ENCODE results near the gene FAM83C. TPM values are rescaled to one million over a fixed set of nuclear protein-coding genes. Genes with fewer than 3 reads are reported as not detected.
"Not testable (repeated sequence)": the region's sequence is repeated elsewhere in the genome, so short reads cannot be mapped to it uniquely, and the experiment has no call there.

FAM83C gene
- total and polyA plus RNA-seq, 2 donors: 0.18 to 0.21 TPM

GRCh38 chr20:35326740-35327073 is 34.5 kb upstream of the FAM83C start:
- 91% methylated on average over 3 of the region's 3 CpGs for WGBS

DNA sequence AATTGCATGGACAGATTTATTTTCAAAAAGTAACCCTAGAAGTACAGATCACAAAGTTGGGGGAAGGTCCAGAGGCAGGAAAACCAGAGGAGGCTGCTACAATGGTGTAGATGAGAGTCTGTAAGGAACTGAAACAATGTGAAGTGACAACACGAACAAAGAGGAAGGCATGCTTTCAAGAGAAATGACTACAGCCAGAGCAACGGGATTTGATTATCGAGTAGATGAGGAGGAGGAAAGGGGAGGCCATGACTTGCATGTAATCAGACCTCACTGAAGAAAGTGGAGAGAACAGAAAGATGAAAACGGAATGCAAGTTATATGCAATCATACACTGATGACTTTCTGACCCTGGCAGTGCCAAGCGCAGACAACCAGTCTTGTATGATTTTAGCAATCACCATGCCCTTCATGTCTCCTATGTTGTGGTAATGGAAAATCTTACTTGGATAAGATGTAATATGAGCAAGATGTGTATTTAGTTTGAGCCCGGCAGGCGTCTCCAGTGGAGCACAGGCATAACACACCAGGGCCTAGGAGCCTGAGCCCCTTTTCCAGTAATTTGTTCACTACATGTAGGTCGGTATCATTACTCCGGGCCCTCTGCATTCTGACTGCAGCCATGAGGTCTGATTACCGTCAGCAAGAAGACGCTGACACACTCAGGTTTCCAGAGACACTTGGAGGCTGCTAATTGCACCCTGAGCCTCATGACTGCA is 34.0 kb upstream of the FAM83C start:
- 77% methylated on average over 11 of the region's 11 CpGs for WGBS
- no peak overlapping the region for H3K4me3 ChIP-seq (ENCODE audit: low read depth, low read length)
- no peaks in the 10 kb centered on the region for H3K4me1 ChIP-seq (ENCODE audit: insufficient read depth)
- no peak overlapping the region for H3K27ac ChIP-seq (ENCODE audit: low read depth)
- no peak for DNase-seq (ENCODE audit: extremely low spot score)
- no peaks in the 10 kb centered on the region for H3K36me3 ChIP-seq (ENCODE audit: insufficient read depth)

More at GRCh38 chr20:35326740-35327073, 34.5 kb upstream of the FAM83C start:
- DNase-seq (ENCODE audit: extremely low spot score): no peak
- H3K27ac ChIP-seq (ENCODE audit: low read depth): no peak overlapping the region
- H3K36me3 ChIP-seq (ENCODE audit: insufficient read depth): no peaks in the 10 kb centered on the region
- H3K4me1 ChIP-seq (ENCODE audit: insufficient read depth): no peaks in the 10 kb centered on the region
- H3K4me3 ChIP-seq (ENCODE audit: low read depth, low read length): no peak overlapping the region

GRCh38 chr20:35325401-35325800 is 33.2 kb upstream of the FAM83C start:
- no peak for DNase-seq (ENCODE audit: extremely low spot score)
- Histone ChIP-seq H3K4me1 (ENCODE audit: insufficient read depth) (no peaks in the 10 kb centered on the region), H3K27ac (ENCODE audit: low read depth) (no peak overlapping the region), H3K36me3 (ENCODE audit: insufficient read depth) (no peaks in the 10 kb centered on the region), H3K4me3 (ENCODE audit: low read depth, low read length) (no peak overlapping the region)
- WGBS: 84% methylated on average over 6 of the region's 6 CpGs

DNA sequence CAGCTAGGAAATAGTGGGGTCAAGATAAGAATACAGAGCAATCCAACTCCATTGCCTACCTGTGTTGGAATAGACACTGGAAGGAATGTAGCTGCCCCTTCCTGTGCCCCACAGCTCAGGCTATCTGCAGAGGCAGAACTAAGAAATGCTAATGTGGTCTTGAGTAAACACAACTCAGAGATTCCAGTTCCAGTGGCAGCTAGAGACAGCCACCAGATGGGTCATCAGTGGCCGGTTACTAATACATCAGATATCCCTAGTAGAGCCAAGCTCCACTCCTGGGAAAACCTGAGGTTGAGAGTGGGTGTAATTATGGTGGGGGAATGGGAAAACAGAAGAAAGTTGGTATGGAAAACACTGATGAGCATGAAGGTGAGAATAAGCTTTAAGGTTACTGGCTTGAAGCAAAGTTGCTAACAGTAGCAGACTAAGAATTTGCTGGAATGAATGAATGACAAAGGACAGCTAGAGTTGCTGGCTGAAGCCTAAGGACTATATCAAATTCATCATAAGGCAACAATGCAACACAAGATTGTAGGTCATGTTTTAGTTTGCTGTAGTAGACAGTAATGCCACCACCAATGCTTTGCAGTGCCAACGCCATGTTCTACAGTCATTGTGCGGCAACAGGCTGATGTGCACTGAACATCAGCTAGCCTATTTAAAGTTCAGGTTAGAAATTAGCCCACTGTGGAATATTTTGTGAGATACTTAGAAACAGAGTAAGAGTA is 28.3 kb upstream of the FAM83C start:
- WGBS: 85% methylated on average over 3 of the region's 3 CpGs
- H3K4me3 ChIP-seq (ENCODE audit: low read depth, low read length): no peak overlapping the region
- no peak overlapping the region for H3K27ac ChIP-seq (ENCODE audit: low read depth)
- H3K36me3 ChIP-seq (ENCODE audit: insufficient read depth): peaks cover 1% of the 10 kb centered on the region
- no peak for DNase-seq (ENCODE audit: extremely low spot score)
- peaks cover 2% of the 10 kb centered on the region for H3K4me1 ChIP-seq (ENCODE audit: insufficient read depth)

DNA sequence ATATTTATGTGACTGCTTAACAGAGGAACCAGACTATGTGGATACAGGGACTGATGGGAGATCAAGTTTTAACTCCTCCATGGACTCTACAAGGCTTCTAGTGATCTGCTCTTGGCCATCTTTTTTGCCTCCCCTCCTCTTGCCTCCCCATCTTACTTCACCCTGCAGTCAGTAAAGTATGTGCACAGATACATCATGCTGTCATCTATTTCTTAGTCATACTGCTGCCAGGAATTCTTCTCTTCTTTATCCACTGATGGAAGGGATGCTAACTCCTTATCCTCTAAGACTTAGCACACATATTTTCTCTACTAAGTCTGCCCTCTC is 27.6 kb upstream of the FAM83C start:
- H3K27ac ChIP-seq (ENCODE audit: low read depth): no peak overlapping the region
- no peak for DNase-seq (ENCODE audit: extremely low spot score)
- H3K4me3 ChIP-seq (ENCODE audit: low read depth, low read length): no peak overlapping the region
- peaks cover 2% of the 10 kb centered on the region for H3K4me1 ChIP-seq (ENCODE audit: insufficient read depth)
- H3K36me3 ChIP-seq (ENCODE audit: insufficient read depth): peaks cover 1% of the 10 kb centered on the region

DNA sequence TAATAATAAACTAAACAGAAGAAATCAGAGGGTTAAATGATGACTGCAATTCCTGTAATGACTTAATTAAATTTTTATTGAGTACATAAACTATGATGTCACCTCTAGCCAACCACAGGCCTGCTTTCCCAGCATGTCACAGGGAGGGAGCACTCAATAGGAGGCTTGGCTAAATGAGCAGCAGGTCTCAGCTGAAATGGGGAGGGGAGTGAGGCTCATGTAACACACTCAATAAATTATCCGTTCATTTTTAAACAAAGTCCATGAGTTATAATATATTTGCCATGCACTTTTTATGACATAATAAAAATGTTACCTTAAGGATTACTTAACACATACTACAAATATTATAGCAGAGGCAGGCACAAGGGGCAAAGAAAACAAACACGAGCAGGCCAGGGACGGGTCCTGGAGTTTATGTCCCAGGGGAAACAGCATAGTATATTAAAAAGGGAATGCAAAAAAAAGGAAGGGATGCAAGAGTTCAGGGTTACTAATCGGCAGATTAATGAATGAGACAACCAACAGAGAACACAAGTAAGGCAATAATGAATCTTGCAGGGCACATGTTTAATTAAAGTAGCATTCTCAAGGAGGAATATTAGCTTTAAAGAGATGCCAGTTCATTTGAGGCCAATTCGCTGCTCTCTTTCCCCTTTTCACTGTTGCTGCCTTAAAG is 27.1 kb upstream of the FAM83C start:
- Histone ChIP-seq H3K4me1 (ENCODE audit: insufficient read depth) (peaks cover 2% of the 10 kb centered on the region), H3K27ac (ENCODE audit: low read depth) (no peak overlapping the region), H3K36me3 (ENCODE audit: insufficient read depth) (peaks cover 1% of the 10 kb centered on the region), H3K4me3 (ENCODE audit: low read depth, low read length) (no peak overlapping the region)
- 24% methylated on average over 5 of the region's 5 CpGs for WGBS
- no peak for DNase-seq (ENCODE audit: extremely low spot score)

DNA sequence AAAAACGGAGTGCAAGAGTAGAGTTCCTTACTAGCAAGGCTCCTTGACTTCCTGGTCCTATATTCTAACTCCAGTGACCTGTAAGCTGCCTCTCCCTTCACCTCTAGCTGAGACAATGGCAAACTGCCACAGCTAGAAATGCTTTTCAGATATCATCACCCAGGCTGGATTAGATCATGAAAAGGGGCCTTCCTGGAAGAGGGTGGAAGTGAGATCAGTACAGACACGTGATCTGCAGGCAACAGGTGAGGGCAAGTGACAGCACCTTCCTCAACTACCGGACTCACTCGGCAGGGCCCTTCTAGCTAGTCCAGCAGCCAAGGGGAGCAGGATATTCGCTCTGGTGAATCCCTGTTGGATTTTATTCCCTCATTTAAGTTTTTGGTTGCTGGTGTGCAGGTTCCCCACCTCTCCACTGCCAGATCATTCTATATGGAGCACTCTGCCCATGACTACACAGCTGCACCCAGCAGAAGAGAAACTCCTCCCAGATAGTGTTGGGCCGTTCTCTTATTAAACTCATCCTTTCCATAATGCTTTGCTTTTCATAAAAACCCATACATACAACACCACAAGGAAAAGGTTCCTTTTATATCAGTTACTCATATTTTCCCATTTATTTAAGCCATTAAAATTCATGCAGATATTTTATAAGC is 26.4 kb upstream of the FAM83C start:
- Histone ChIP-seq H3K36me3 (ENCODE audit: insufficient read depth) (peaks cover 1% of the 10 kb centered on the region), H3K4me3 (ENCODE audit: low read depth, low read length) (no peak overlapping the region), H3K4me1 (ENCODE audit: insufficient read depth) (peaks cover 2% of the 10 kb centered on the region), H3K27ac (ENCODE audit: low read depth) (no peak overlapping the region)
- peak; percentile 43 for DNase-seq (ENCODE audit: extremely low spot score)
- WGBS: 51% methylated on average over 6 of the region's 6 CpGs

DNA sequence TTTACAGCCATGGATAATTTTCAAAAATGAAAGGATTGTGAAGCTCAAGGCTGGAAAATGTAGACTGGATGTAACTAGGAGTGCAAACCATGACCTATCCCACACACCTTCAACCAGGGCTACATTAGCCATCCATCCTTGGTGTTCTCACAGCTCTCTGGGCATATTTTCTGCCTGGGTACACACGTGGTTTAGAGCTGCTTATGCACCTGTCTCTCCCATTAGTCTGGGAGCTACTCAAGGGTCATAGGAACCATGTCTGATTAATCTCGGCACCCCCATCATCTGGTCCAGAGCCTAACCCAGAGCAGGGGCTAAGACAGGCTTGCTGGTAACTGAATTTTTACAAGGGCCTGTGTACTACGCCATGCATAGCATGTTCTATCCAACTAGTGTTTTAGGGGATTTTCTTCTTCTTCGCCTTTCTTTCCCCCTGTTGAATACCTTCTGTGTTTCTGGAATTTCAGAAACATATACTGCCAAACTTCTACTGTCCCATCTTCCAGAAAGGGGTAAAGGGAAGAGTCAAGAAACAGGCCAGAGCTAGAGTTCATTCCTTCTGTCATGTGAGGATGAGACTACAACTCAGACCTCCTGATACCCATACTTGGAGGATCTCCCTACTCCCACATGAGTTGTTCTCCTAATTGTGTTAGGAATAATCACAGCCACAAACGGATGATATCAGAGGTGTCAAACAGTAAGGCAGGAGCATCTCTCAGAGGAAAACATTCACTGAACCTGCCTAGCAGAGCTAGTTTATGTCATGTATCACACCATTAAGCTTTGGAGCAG is 25.4 kb upstream of the FAM83C start:
- Histone ChIP-seq H3K4me1 (ENCODE audit: insufficient read depth) (peaks cover 2% of the 10 kb centered on the region), H3K27ac (ENCODE audit: low read depth) (peak overlapping the region; percentile 6), H3K4me3 (ENCODE audit: low read depth, low read length) (no peak overlapping the region), H3K36me3 (ENCODE audit: insufficient read depth) (peaks cover 1% of the 10 kb centered on the region)
- 85% methylated on average over 5 of the region's 5 CpGs for WGBS
- no peak for DNase-seq (ENCODE audit: extremely low spot score)

- H3K4me1 ChIP-seq (ENCODE audit: insufficient read depth): peaks cover 2% of the 10 kb centered on the region
- DNase-seq (ENCODE audit: extremely low spot score): no peak
- 95% methylated on average over 2 of the region's 2 CpGs for WGBS
- no peak overlapping the region for H3K4me3 ChIP-seq (ENCODE audit: low read depth, low read length)
- peaks cover 1% of the 10 kb centered on the region for H3K36me3 ChIP-seq (ENCODE audit: insufficient read depth)
- H3K27ac ChIP-seq (ENCODE audit: low read depth): no peak overlapping the region
Observed at GRCh38 chr20:35316086-35316485, 23.9 kb upstream of the FAM83C start.

DNA sequence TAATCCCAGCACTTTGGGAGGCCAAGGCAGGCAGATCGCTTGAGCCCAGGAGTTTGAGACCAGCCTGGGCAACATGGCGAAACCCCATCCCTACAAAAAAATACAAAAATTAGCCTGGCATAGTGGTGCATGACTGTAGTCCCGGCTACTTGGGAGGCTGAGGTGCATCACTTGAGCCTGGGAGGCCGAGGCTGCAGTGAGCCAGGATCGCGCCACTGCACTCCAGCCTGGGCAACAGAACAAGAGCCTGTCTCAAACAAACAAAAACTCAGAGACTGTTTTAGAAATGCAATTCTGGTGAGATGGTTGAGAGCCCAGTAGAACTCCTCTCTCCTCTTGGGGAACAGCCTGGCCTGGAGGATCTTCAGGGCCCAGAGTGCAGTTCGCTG is 23.4 kb upstream of the FAM83C start:
- H3K27ac ChIP-seq (ENCODE audit: low read depth); H3K36me3 ChIP-seq (ENCODE audit: insufficient read depth); H3K4me3 ChIP-seq (ENCODE audit: low read depth, low read length); H3K4me1 ChIP-seq (ENCODE audit: insufficient read depth); DNase-seq (ENCODE audit: extremely low spot score): not testable (repeated sequence)
- WGBS: 92% methylated on average over 7 of the region's 7 CpGs

DNA sequence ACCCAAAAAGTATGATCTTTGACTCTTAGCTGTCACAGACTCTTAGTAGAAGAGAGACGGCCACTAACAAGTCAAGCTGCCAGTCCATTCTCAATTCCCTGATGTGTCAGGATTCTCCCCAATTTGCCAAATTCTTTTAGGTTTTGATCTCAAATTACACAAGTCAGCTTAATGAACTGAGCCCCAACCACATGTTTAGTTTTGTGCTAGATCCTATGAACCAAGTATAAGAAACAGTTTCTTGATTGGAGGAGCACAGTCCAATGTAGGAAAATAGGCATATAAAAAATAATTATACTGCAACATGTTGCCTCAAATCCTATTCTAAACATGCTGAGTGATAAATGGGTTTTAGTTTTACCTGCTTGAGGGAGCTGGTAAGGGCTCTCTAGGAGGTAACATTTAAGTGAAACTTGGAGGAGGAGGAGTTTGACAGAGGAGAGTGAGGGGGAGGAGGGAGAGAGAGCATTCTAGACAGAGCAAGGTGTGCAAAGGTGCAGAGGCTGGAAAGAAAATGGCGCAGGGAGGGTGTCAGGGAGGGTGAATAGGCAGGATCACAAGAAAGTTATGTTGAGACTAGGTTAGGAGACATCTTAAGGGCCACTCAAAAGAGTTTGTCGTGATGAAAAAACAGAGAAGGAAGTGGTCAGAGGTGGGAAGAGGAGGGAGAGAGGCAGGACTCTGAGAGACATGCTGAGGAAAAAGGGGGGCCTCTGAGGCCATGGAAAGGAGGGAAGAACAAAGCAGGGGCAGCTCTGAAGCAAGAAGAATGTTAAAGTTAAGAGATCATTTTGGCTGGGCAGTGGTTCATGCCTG is 22.8 kb upstream of the FAM83C start:
- DNase-seq (ENCODE audit: extremely low spot score): no peak
- peaks cover 2% of the 10 kb centered on the region for H3K4me1 ChIP-seq (ENCODE audit: insufficient read depth)
- WGBS: 80% methylated on average over 3 of the region's 3 CpGs
- no peak overlapping the region for H3K4me3 ChIP-seq (ENCODE audit: low read depth, low read length)
- H3K27ac ChIP-seq (ENCODE audit: low read depth): no peak overlapping the region
- peaks cover 1% of the 10 kb centered on the region for H3K36me3 ChIP-seq (ENCODE audit: insufficient read depth)

GRCh38 chr20:35312318-35312717 is 20.1 kb upstream of the FAM83C start:
- no peaks in the 10 kb centered on the region for H3K4me1 ChIP-seq (ENCODE audit: insufficient read depth)
- DNase-seq (ENCODE audit: extremely low spot score): no peak
- 80% methylated on average over 1 of the region's 1 CpG for WGBS
- H3K4me3 ChIP-seq (ENCODE audit: low read depth, low read length): no peak overlapping the region
- H3K36me3 ChIP-seq (ENCODE audit: insufficient read depth): no peaks in the 10 kb centered on the region
- H3K27ac ChIP-seq (ENCODE audit: low read depth): no peak overlapping the region

All from urinary bladder (tissue), 4 donors.